GM19238 (cell line): Measurements from ENCODE around the gene MAMSTR.

Experiments used
- DNase-seq: peaks from one replicate; pipeline ENCODE4 v3.0.0; 2011; ENCODE audit warnings: low spot score; ENCODE audit not compliant: insufficient read length

Gene MAMSTR

GRCh38 chr19:48746738-48747575 is 27.4 kb upstream of the MAMSTR start, which contains the start of gene IZUMO1:
IZUMO1 (minus strand) TSS chr19:48746909; CDS start chr19:48745859, 1,050 bp downstream.
- peak; percentile 61 for DNase-seq

GRCh38 chr19:48746110-48746509 is 26.6 kb upstream of the MAMSTR start:
- DNase-seq: no peak

- DNase-seq: peak; percentile 50
Observed at GRCh38 chr19:48745208-48745995, 25.9 kb upstream of the MAMSTR start.

GRCh38 chr19:48742096-48742495 is 22.6 kb upstream of the MAMSTR start:
- DNase-seq: no peak

- DNase-seq: no peak
Observed at GRCh38 chr19:48741129-48741999, 21.8 kb upstream of the MAMSTR start.

- DNase-seq: no peak
Observed at GRCh38 chr19:48740164-48740972, 20.8 kb upstream of the MAMSTR start, which contains the start of gene RASIP1. RASIP1 (minus strand) TSS chr19:48740610; CDS start chr19:48740282, 328 bp downstream.

GRCh38 chr19:48739404-48740163 is 20.1 kb upstream of the MAMSTR start:
- no peak for DNase-seq

GRCh38 chr19:48738557-48739403 is 19.3 kb upstream of the MAMSTR start:
- peak; percentile 96 for DNase-seq

- no peak for DNase-seq
Observed at GRCh38 chr19:48737360-48737998, 18.0 kb upstream of the MAMSTR start.

GRCh38 chr19:48735031-48735615 is 15.6 kb upstream of the MAMSTR start:
- DNase-seq: no peak

GRCh38 chr19:48734625-48735024 is 15.1 kb upstream of the MAMSTR start:
- no peak for DNase-seq

- no peak for DNase-seq
Observed at GRCh38 chr19:48731452-48731851, 11.9 kb upstream of the MAMSTR start.

GRCh38 chr19:48728911-48729664 is 9.6 kb upstream of the MAMSTR start:
- no peak for DNase-seq

- no peak for DNase-seq
Observed at GRCh38 chr19:48726556-48726955, 7.0 kb upstream of the MAMSTR start.

- DNase-seq: no peak
Observed at GRCh38 chr19:48724796-48725753, 5.5 kb upstream of the MAMSTR start.

GRCh38 chr19:48722196-48722708 is 2.7 kb upstream of the MAMSTR start:
- no peak for DNase-seq
